ENCODE results near the gene DEFB112. TPM values are rescaled to one million over a fixed set of nuclear protein-coding genes. Genes with fewer than 3 reads are reported as not detected.

DEFB112 gene
- total RNA-seq, 1 experiment from 2014 or later, result not detected

- Histone ChIP-seq H3K27me3 (ENCODE audit: low read length) (no peaks in the 10 kb centered on the region), H3K9me2 (replicated peaks; ENCODE audit: insufficient read depth, low read length) (no peaks in the 10 kb centered on the region), H3K79me2 (ENCODE audit: low read length) (no peaks in the 10 kb centered on the region), H3K36me3 (ENCODE audit: insufficient read depth, low read length) (no peaks in the 10 kb centered on the region), H3K9me3 (ENCODE audit: low read length) (no peaks in the 10 kb centered on the region), H3K4me2 (ENCODE audit: low read depth, low read length, poor library complexity, severe bottlenecking) (no peak overlapping the region), H3K4me3 (ENCODE audit: low read length) (no peak overlapping the region), H3K27ac (ENCODE audit: low read length) (no peak overlapping the region), H3K4me1 (ENCODE audit: low read length) (no peaks in the 10 kb centered on the region), H2AFZ (ENCODE audit: low read length) (no peak overlapping the region), H3K9ac (ENCODE audit: low read length) (no peak overlapping the region), H4K20me1 (ENCODE audit: insufficient read depth, low read depth, low read length) (no peaks in the 10 kb centered on the region)
- no peak for DNase-seq
Measured at GRCh38 chr6:50030777-50031562, 18.8 kb downstream of the DEFB112 start.

GRCh38 chr6:50030350-50030749 is 19.4 kb downstream of the DEFB112 start:
- no peaks in the 10 kb centered on the region for H4K20me1 ChIP-seq (ENCODE audit: insufficient read depth, low read depth, low read length)
- no peak overlapping the region for H3K27ac ChIP-seq (ENCODE audit: low read length)
- no peaks in the 10 kb centered on the region for H3K36me3 ChIP-seq (ENCODE audit: insufficient read depth, low read length)
- no peak overlapping the region for H3K9ac ChIP-seq (ENCODE audit: low read length)
- H3K79me2 ChIP-seq (ENCODE audit: low read length), result no peaks in the 10 kb centered on the region
- H2AFZ ChIP-seq (ENCODE audit: low read length), result no peak overlapping the region
- H3K9me3 ChIP-seq (ENCODE audit: low read length), result no peaks in the 10 kb centered on the region
- H3K4me1 ChIP-seq (ENCODE audit: low read length), result no peaks in the 10 kb centered on the region
- H3K4me2 ChIP-seq (ENCODE audit: low read depth, low read length, poor library complexity, severe bottlenecking), result no peak overlapping the region
- no peaks in the 10 kb centered on the region for H3K27me3 ChIP-seq (ENCODE audit: low read length)
- H3K4me3 ChIP-seq (ENCODE audit: low read length), result no peak overlapping the region
- no peaks in the 10 kb centered on the region for H3K9me2 ChIP-seq (replicated peaks; ENCODE audit: insufficient read depth, low read length)
- DNase-seq, result no peak

- H3K9me2 ChIP-seq (replicated peaks; ENCODE audit: insufficient read depth, low read length), result no peaks in the 10 kb centered on the region
- H3K27me3 ChIP-seq (ENCODE audit: low read length), result no peaks in the 10 kb centered on the region
- H2AFZ ChIP-seq (ENCODE audit: low read length), result no peak overlapping the region
- DNase-seq, result no peak
- no peak overlapping the region for H3K9ac ChIP-seq (ENCODE audit: low read length)
- H3K4me1 ChIP-seq (ENCODE audit: low read length), result no peaks in the 10 kb centered on the region
- no peak overlapping the region for H3K4me2 ChIP-seq (ENCODE audit: low read depth, low read length, poor library complexity, severe bottlenecking)
- no peaks in the 10 kb centered on the region for H3K36me3 ChIP-seq (ENCODE audit: insufficient read depth, low read length)
- H4K20me1 ChIP-seq (ENCODE audit: insufficient read depth, low read depth, low read length), result no peaks in the 10 kb centered on the region
- no peak overlapping the region for H3K27ac ChIP-seq (ENCODE audit: low read length)
- H3K79me2 ChIP-seq (ENCODE audit: low read length), result no peaks in the 10 kb centered on the region
- H3K4me3 ChIP-seq (ENCODE audit: low read length), result no peak overlapping the region
- H3K9me3 ChIP-seq (ENCODE audit: low read length), result peaks cover 4% of the 10 kb centered on the region; the same call in 1 of the 2 replicates
Measured at GRCh38 chr6:50025258-50025657, 24.5 kb downstream of the DEFB112 start.

GRCh38 chr6:50021894-50022293 is 27.8 kb downstream of the DEFB112 start, which contains the start of gene DEFB110:
Gene DEFB110 (minus strand): TSS chr6:50021994. CDS start chr6:50021935, 59 bp downstream.
- H3K4me2 ChIP-seq (ENCODE audit: low read depth, low read length, poor library complexity, severe bottlenecking), result no peak within 1 kb of the TSS
- peaks cover 4% of the 10 kb centered on the region; the same call in 1 of the 2 replicates for H3K9me3 ChIP-seq (ENCODE audit: low read length)
- no peak within 1 kb of the TSS for H3K27ac ChIP-seq (ENCODE audit: low read length)
- no peaks in the 10 kb centered on the region for H3K9me2 ChIP-seq (replicated peaks; ENCODE audit: insufficient read depth, low read length)
- no peak within 1 kb of the TSS for H3K4me3 ChIP-seq (ENCODE audit: low read length)
- H4K20me1 ChIP-seq (ENCODE audit: insufficient read depth, low read depth, low read length), result no peaks in the 10 kb centered on the region
- no peaks in the 10 kb centered on the region for H3K79me2 ChIP-seq (ENCODE audit: low read length)
- H3K27me3 ChIP-seq (ENCODE audit: low read length), result no peaks in the 10 kb centered on the region
- no peak within 1 kb of the TSS for H2AFZ ChIP-seq (ENCODE audit: low read length)
- no peak within 1 kb of the TSS for H3K9ac ChIP-seq (ENCODE audit: low read length)
- H3K36me3 ChIP-seq (ENCODE audit: insufficient read depth, low read length), result no peaks in the 10 kb centered on the region
- no peak for DNase-seq
- no peaks in the 10 kb centered on the region for H3K4me1 ChIP-seq (ENCODE audit: low read length)

- Histone ChIP-seq H3K9ac (ENCODE audit: low read length) (no peak overlapping the region), H4K20me1 (ENCODE audit: insufficient read depth, low read depth, low read length) (no peaks in the 10 kb centered on the region), H3K9me2 (replicated peaks; ENCODE audit: insufficient read depth, low read length) (no peaks in the 10 kb centered on the region), H3K36me3 (ENCODE audit: insufficient read depth, low read length) (no peaks in the 10 kb centered on the region), H3K4me2 (ENCODE audit: low read depth, low read length, poor library complexity, severe bottlenecking) (no peak overlapping the region), H3K27ac (ENCODE audit: low read length) (no peak overlapping the region), H3K27me3 (ENCODE audit: low read length) (no peaks in the 10 kb centered on the region), H2AFZ (ENCODE audit: low read length) (no peak overlapping the region), H3K9me3 (ENCODE audit: low read length) (no peaks in the 10 kb centered on the region), H3K79me2 (ENCODE audit: low read length) (no peaks in the 10 kb centered on the region), H3K4me3 (ENCODE audit: low read length) (no peak overlapping the region), H3K4me1 (ENCODE audit: low read length) (no peaks in the 10 kb centered on the region)
- no peak for DNase-seq
Measured at GRCh38 chr6:50007819-50008218, 41.9 kb downstream of the DEFB112 start.

- no peaks in the 10 kb centered on the region for H4K20me1 ChIP-seq (ENCODE audit: insufficient read depth, low read depth, low read length)
- H3K27me3 ChIP-seq (ENCODE audit: low read length), result no peaks in the 10 kb centered on the region
- H3K9ac ChIP-seq (ENCODE audit: low read length), result no peak overlapping the region
- H3K4me3 ChIP-seq (ENCODE audit: low read length), result no peak overlapping the region
- H3K79me2 ChIP-seq (ENCODE audit: low read length), result no peaks in the 10 kb centered on the region
- no peaks in the 10 kb centered on the region for H3K9me2 ChIP-seq (replicated peaks; ENCODE audit: insufficient read depth, low read length)
- H3K9me3 ChIP-seq (ENCODE audit: low read length), result no peaks in the 10 kb centered on the region
- H3K27ac ChIP-seq (ENCODE audit: low read length), result no peak overlapping the region
- H3K4me2 ChIP-seq (ENCODE audit: low read depth, low read length, poor library complexity, severe bottlenecking), result no peak overlapping the region
- no peaks in the 10 kb centered on the region for H3K36me3 ChIP-seq (ENCODE audit: insufficient read depth, low read length)
- DNase-seq, result no peak
- H2AFZ ChIP-seq (ENCODE audit: low read length), result no peak overlapping the region
- H3K4me1 ChIP-seq (ENCODE audit: low read length), result no peaks in the 10 kb centered on the region
Measured at GRCh38 chr6:50003139-50003538, 46.6 kb downstream of the DEFB112 start.

- no peak overlapping the region for H3K9ac ChIP-seq (ENCODE audit: low read length)
- DNase-seq, result no peak
- no peaks in the 10 kb centered on the region for H3K79me2 ChIP-seq (ENCODE audit: low read length)
- H3K27me3 ChIP-seq (ENCODE audit: low read length), result no peaks in the 10 kb centered on the region
- no peak overlapping the region for H3K4me2 ChIP-seq (ENCODE audit: low read depth, low read length, poor library complexity, severe bottlenecking)
- H3K4me1 ChIP-seq (ENCODE audit: low read length), result no peaks in the 10 kb centered on the region
- no peaks in the 10 kb centered on the region for H4K20me1 ChIP-seq (ENCODE audit: insufficient read depth, low read depth, low read length)
- H3K27ac ChIP-seq (ENCODE audit: low read length), result no peak overlapping the region
- no peaks in the 10 kb centered on the region for H3K36me3 ChIP-seq (ENCODE audit: insufficient read depth, low read length)
- H3K4me3 ChIP-seq (ENCODE audit: low read length), result no peak overlapping the region
- H2AFZ ChIP-seq (ENCODE audit: low read length), result no peak overlapping the region
- no peaks in the 10 kb centered on the region for H3K9me2 ChIP-seq (replicated peaks; ENCODE audit: insufficient read depth, low read length)
- peaks cover 4% of the 10 kb centered on the region; the same call in 1 of the 2 replicates for H3K9me3 ChIP-seq (ENCODE audit: low read length)
Measured at GRCh38 chr6:49995278-49995677, 54.5 kb downstream of the DEFB112 start.
